Kidney epithelial cell (primary cell): ENCODE results near the gene ZFHX3. TPM values are rescaled to one million over a fixed set of nuclear protein-coding genes. Genes with fewer than 3 reads are reported as not detected.

Experiments used
- DNase-seq: peaks from one replicate; pipeline ENCODE4 v3.0.0-alpha.2; 2010; ENCODE audit warnings: low read depth
- H3K27me3 ChIP-seq: 2 replicates; pipeline ENCODE4 v1.6.0; 2011; ENCODE audit warnings: low read length; ENCODE audit not compliant: control insufficient read depth, insufficient read depth
- H3K36me3 ChIP-seq: 2 replicates; pipeline ENCODE4 v1.5.1; 2011; ENCODE audit warnings: low read length; ENCODE audit not compliant: control insufficient read depth, insufficient read depth
- H3K4me3 ChIP-seq: 2 replicates; pipeline ENCODE4 v1.5.1; 2011; ENCODE audit warnings: low read depth, mild to moderate bottlenecking, control low read depth, low read length
- CTCF ChIP-seq: IDR thresholded peaks from 2 replicates; pipeline ENCODE4 v1.5.1; 2011; ENCODE audit warnings: mild to moderate bottlenecking, moderate library complexity, low read length, control low read depth, inconsistent platforms; ENCODE audit not compliant: insufficient read depth, poor library complexity, severe bottlenecking
- total RNA-seq: library from RNA; depleted of rRNA; stranded (reverse); fragments of >200 nt; gene quantifications from 2 replicates; pipeline ENCODE4 v1.2.3, GENCODE V29; 2015

ZFHX3 gene
- total RNA-seq, 1 donor from 2014 or later: 19.9 TPM

DNA sequence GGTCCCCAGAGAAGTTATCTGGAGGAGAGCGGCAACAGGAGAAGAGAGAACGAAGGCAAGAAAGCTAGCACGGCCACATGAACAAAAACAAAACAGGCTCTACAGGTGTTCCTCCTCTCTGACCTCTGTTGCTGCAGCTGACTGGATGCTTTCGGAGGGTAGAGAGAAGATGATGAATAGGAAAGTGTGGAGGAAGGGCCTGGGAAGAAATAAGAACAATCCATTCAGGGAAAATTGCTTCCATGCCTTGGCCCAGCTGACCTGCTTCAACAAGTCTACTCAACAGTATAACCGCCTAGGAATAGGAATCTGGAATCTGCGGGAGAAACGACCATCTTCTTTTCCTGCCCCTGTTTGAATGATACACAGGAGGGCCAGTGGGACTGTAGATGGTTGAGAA, 258.5 kb downstream of the ZFHX3 start:
- Histone ChIP-seq H3K36me3 (peaks cover 2% of the 10 kb centered on the region), H3K4me3 (no peak overlapping the region), H3K27me3 (peaks cover 3% of the 10 kb centered on the region)
- TF ChIP-seq CTCF: no peak
- DNase-seq: no peak

DNA sequence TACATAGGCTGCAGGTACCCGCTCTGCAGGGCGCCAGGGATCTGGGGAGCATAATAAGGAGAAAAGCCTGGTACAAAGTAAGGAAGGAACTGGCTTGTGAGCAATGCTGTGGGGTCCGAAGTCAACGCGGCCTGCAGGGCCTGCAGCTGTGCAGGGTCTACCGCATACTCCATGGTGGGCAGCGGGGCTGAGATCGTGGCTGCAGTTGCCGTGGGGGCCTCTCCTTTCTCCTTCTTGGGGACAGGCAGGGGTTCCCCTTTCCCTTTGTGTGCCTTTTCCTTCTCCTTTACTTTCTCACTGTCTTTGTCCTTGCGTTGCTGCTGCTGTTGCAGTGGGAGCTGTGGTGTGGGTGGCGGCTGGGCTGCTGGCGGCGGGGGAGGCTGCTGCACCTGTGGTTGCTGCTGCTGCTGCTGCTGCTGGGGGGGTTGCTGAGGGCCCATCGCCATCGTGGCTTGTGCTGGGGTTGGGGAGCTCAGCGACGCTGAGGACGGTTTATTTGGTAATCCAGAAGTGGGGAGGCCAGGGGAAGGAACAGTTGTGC, 259.6 kb downstream of the ZFHX3 start:
- Histone ChIP-seq H3K4me3 (no peak overlapping the region), H3K36me3 (peaks cover 2% of the 10 kb centered on the region), H3K27me3 (no peaks in the 10 kb centered on the region)
- TF ChIP-seq CTCF: no peak
- no peak for DNase-seq

- DNase-seq: peak; percentile 69
- TF ChIP-seq CTCF: no peak
- Histone ChIP-seq H3K27me3 (no peaks in the 10 kb centered on the region), H3K4me3 (peak overlapping the region; percentile 36), H3K36me3 (peaks cover 2% of the 10 kb centered on the region)
Measured at GRCh38 chr16:72787514-72788268, 260.2 kb downstream of the ZFHX3 start.

GRCh38 chr16:72787130-72787513, 260.8 kb downstream of the ZFHX3 start:
- no peaks in the 10 kb centered on the region for H3K27me3 ChIP-seq
- TF ChIP-seq CTCF: no peak
- peak overlapping the region; percentile 6 for H3K4me3 ChIP-seq

DNA sequence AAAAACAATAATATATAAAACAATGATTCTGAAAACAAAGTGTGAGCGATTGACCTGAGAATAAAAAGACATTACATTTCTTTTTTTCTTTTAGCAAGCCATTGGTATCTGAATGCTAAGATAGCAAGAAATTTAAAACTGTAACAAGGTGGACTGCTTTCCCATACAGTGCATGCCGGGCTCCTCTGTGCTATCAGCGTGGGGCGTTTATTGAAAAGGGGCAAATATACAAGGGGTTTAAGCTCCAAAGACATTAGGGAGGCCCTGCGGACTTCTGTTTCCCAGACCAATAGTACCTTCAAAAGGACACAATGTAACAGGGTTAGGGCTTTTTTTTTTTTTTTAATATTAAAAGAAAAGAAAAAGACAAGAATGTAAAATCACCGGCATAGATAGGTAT, 261.3 kb downstream of the ZFHX3 start:
- H3K36me3 ChIP-seq: peaks cover 2% of the 10 kb centered on the region
- no peaks in the 10 kb centered on the region for H3K27me3 ChIP-seq
- H3K4me3 ChIP-seq: no peak overlapping the region
- no peak for DNase-seq
- no peak for TF ChIP-seq CTCF

More at GRCh38 chr16:72787130-72787513, 260.8 kb downstream of the ZFHX3 start:
- H3K36me3 ChIP-seq: peaks cover 2% of the 10 kb centered on the region
- DNase-seq: no peak
